DND-41 (cell line): ENCODE data around the gene PDZD4.

Experiments used
- CTCF ChIP-seq: IDR thresholded peaks from 2 replicates; pipeline ENCODE4 v1.5.1; 2012; ENCODE audit warnings: borderline replicate concordance, low read length, moderate library complexity, mild to moderate bottlenecking; ENCODE audit not compliant: poor library complexity, severe bottlenecking; ENCODE audit errors: extremely low read depth
- EZH2 ChIP-seq: IDR thresholded peaks from 3 replicates; pipeline ENCODE4 v1.6.1; 2012; ENCODE audit warnings: borderline replicate concordance, low read depth, mild to moderate bottlenecking, moderate library complexity, low read length, inconsistent platforms; ENCODE audit not compliant: severe bottlenecking

- no peak for TF ChIP-seq CTCF
- TF ChIP-seq EZH2: no peak
These were observed 35.2 kb downstream of the PDZD4 start for GRCh38 chrX:153794897-153795816.
